HepG2 (cell line): Measurements from ENCODE around the gene XRCC3. TPM values are rescaled to one million over a fixed set of nuclear protein-coding genes. Genes with fewer than 3 reads are reported as not detected.

Experiments used
- ATAC-seq: fragments of 200-7000 bp; cut with Tn5 transposase; 3 replicates; pipeline ENCODE4 v1.9.1; 2020; ENCODE audit warnings: mild to moderate bottlenecking, moderate library complexity
- BruUV-seq: library from RNA; stranded (reverse); fragments of 400-500 nt; replicated peaks from 2 replicates; lab custom pipeline; 2021; lab: Mats Ljungman, UMichigan
- CTCF ChIA-PET: fragments of 300-600 bp; formaldehyde crosslinking; extraction: SDS; loops from one replicate; lab custom pipeline; 2021; ENCODE audit warnings: low total read pairs, inconsistent platforms, low intra/inter-chr PET ratio; lab: Yijun Ruan, JAX
- POLR2A ChIA-PET: fragments of 350-600 bp; sonication (Branson Sonifier 250); formaldehyde crosslinking; loops from one replicate; lab custom pipeline; 2020; ENCODE audit warnings: antibody characterized with exemption, inconsistent platforms; lab: Yijun Ruan, JAX
- DNase-seq: peaks from one replicate; pipeline ENCODE4 v3.0.0-alpha.2; 2015; ENCODE audit warnings: low spot score
- FAIRE-seq: peaks from 3 replicates; lab custom pipeline; 2011; peaks lifted over from hg19 to GRCh38; lab: Jason Lieb, UNC
- H2AFZ ChIP-seq: one replicate; pipeline ENCODE4 v1.6.1; 2011; ENCODE audit warnings: low read length, inconsistent platforms
- H3K27ac ChIP-seq: fragments of 300-600 bp; 3 replicates; pipeline ENCODE4 v1.8.0; 2011; ENCODE audit warnings: mixed run types, mild to moderate bottlenecking, mixed read lengths, low read length, inconsistent platforms; ENCODE audit not compliant: insufficient read depth; ENCODE audit errors: extremely low read length
- H3K27me3 ChIP-seq, 2 experiments: fragments of 200-600 bp in 1 of 2; 2 replicates in 1 of 2; 3 replicates in 1 of 2; pipeline versions ENCODE4 v1.6.0 to v1.8.0; 2011; ENCODE audit warnings: low read length in 2 of 2, mild to moderate bottlenecking in 2 of 2, moderate library complexity in 2 of 2, inconsistent platforms in 1 of 2; ENCODE audit not compliant: insufficient read depth in 2 of 2, control insufficient read depth in 1 of 2
- H3K36me3 ChIP-seq, 2 experiments: fragments of 200-600 bp in 1 of 2; replicated peaks in 1 of 2; 2 replicates in 1 of 2; 3 replicates in 1 of 2; pipeline versions ENCODE4 v1.5.1 to v1.8.0; 2011; ENCODE audit warnings: low read length in 2 of 2, inconsistent platforms in 1 of 2; ENCODE audit not compliant: insufficient read depth in 2 of 2, control insufficient read depth in 1 of 2
- H3K4me1 ChIP-seq: 2 replicates; pipeline ENCODE4 v1.5.1; 2012; ENCODE audit warnings: low read length, inconsistent platforms; ENCODE audit not compliant: insufficient read depth
- H3K4me2 ChIP-seq: 2 replicates; pipeline ENCODE4 v1.6.0; 2011; ENCODE audit warnings: low read depth, low read length, inconsistent platforms
- H3K4me3 ChIP-seq, 3 experiments: fragments of 200-600 bp in 1 of 3; sonication (generic), shearing (Covaris generic) in 1 of 3; replicated peaks in 1 of 3; 2 replicates each; pipeline ENCODE4 v1.5.1; 2011 to 2016; ENCODE audit warnings: low read length in 3 of 3, inconsistent platforms in 2 of 3, low read depth in 2 of 3, mild to moderate bottlenecking in 2 of 3, control low read depth in 1 of 3, mixed read lengths in 1 of 3; ENCODE audit not compliant: insufficient read depth in 1 of 3
- H3K79me2 ChIP-seq: one replicate; pipeline ENCODE4 v1.6.1; 2011; ENCODE audit warnings: low read length, inconsistent platforms; ENCODE audit not compliant: insufficient read depth
- H3K9ac ChIP-seq: 2 replicates; pipeline ENCODE4 v1.6.0; 2011; ENCODE audit warnings: mild to moderate bottlenecking, low read depth, low read length, inconsistent platforms; ENCODE audit not compliant: insufficient read depth
- H3K9me3 ChIP-seq: 2 replicates; pipeline ENCODE4 v1.5.1; 2012; ENCODE audit warnings: mild to moderate bottlenecking, low read length
- H4K20me1 ChIP-seq: 2 replicates; pipeline ENCODE4 v1.6.0; 2011; ENCODE audit warnings: inconsistent platforms, mild to moderate bottlenecking, low read length, moderate library complexity; ENCODE audit not compliant: insufficient read depth
- CHCHD3 ChIP-seq: sonication (generic); formaldehyde crosslinking; IDR thresholded peaks from 2 replicates; pipeline ENCODE4 v1.8.0; 2022; ENCODE audit warnings: mild to moderate bottlenecking, missing genetic modification reagents, moderate library complexity
- KIAA2018 ChIP-seq: sonication (generic); formaldehyde crosslinking; IDR thresholded peaks from 2 replicates; pipeline ENCODE4 v1.5.0; 2020; ENCODE audit warnings: mild to moderate bottlenecking, missing genetic modification reagents, borderline replicate concordance
- LCORL ChIP-seq, 2 experiments: fragments of 450-650 bp in 1 of 2; sonication (generic) in 1 of 2; formaldehyde crosslinking in 1 of 2; IDR thresholded peaks; 2 replicates each; pipeline versions ENCODE4 v1.5.0 to v1.6.1; 2017 to 2020; ENCODE audit warnings: antibody characterized with exemption in 1 of 2, missing genetic modification reagents in 1 of 2
- POLR2A ChIP-seq, 2 experiments: IDR thresholded peaks; 2 replicates each; pipeline ENCODE4 v1.6.1; 2011; ENCODE audit warnings: low read depth in 2 of 2, low read length in 2 of 2, mild to moderate bottlenecking in 1 of 2, moderate library complexity in 1 of 2; ENCODE audit not compliant: insufficient read depth in 1 of 2
- SKI ChIP-seq: fragments of 450-650 bp; IDR thresholded peaks from one replicate; pipeline ENCODE4 v1.6.1; 2018; ENCODE audit warnings: mild to moderate bottlenecking; ENCODE audit not compliant: partially characterized antibody
- ZBTB38 ChIP-seq: sonication (generic); formaldehyde crosslinking; IDR thresholded peaks from 2 replicates; pipeline ENCODE4 v1.5.1; 2020; ENCODE audit warnings: mild to moderate bottlenecking, missing genetic modification reagents
- ZNF792 ChIP-seq: IDR thresholded peaks from 2 replicates; pipeline ENCODE4 v1.6.1; 2016
- WGBS: methylation state at CpG from one replicate; pipeline ENCODE4 v1.1.6; 2017; ENCODE audit warnings: low lambda C conversion rate; 5-methylcytosine and 5-hydroxymethylcytosine counted together
- in situ Hi-C: cut with HindIII; loops from 2 replicates; pipeline ENCODE4 v1.10.0; 2017; ENCODE audit warnings: low pct_unique_long_range_greater_than_20kb; ENCODE audit not compliant: extremely low pct_ligation_motif_present
- intact Hi-C: fragments of 100-400 bp; cut with micrococcal nuclease; formaldehyde crosslinking; loops from one replicate; pipeline ENCODE4 v1.10.0; 2022; ENCODE audit not compliant: unreplicated experiment
- polyA plus RNA-seq, 8 experiments: library from polyadenylated mRNA; depleted of rRNA in 3 of 8; stranded (reverse) in 7 of 8; unstranded in 1 of 8; fragments of >200 nt; fragmentation: Illumina TruSeq in 4 of 8; extraction: Trizol in 4 of 8; gene quantifications; 2 replicates each; pipeline versions ENCODE4 v1.2.1 to v1.2.3, GENCODE V29; 2011 to 2016; ENCODE audit warnings: low read depth in 4 of 8, missing spikeins in 1 of 8, mixed read lengths in 1 of 8; ENCODE audit not compliant: insufficient read depth in 1 of 8
- total RNA-seq, 5 experiments: library from RNA; depleted of rRNA; stranded (reverse); fragments of >200 nt; fragmentation: Illumina TruSeq; extraction: Trizol; gene quantifications; 2 replicates each; pipeline ENCODE4 v1.2.3, GENCODE V29; 2016; ENCODE audit warnings: low read depth in 1 of 5

XRCC3 gene
- total and polyA plus RNA-seq, 2 of the 13 experiments (the other 11 are each of a cell fraction or from before 2014, with no cell fraction given) = 5.4 to 25.8 TPM

- BruUV-seq = no TSS peak
- intact Hi-C loops = no loop called here
- 78% methylated on average over 12 of the region's 18 CpGs for WGBS
- Histone ChIP-seq H4K20me1 (no peaks in the 10 kb centered on the region; the same call in 1 of the 2 replicates), H2AFZ (no peak overlapping the region), H3K4me3 (peak overlapping the region in 1 of 3 experiments; percentile 80; a peak in 1 of 6 replicates), H3K9ac (peak overlapping the region; percentile 84; the same call in 1 of the 2 replicates), H3K27me3 (no peaks in the 10 kb centered on the region; a peak in 1 of 5 replicates), H3K4me2 (peak overlapping the region; percentile 77), H3K9me3 (no peaks in the 10 kb centered on the region), H3K4me1 (peaks cover 36% of the 10 kb centered on the region), H3K36me3 (peaks cover 1 to 12% of the 10 kb centered on the region in 2 experiments; a peak in 3 of 5 replicates), H3K79me2 (peaks cover 30% of the 10 kb centered on the region), H3K27ac (peak overlapping the region; percentile 34)
- DNase-seq (no peak), ATAC-seq (no peak), FAIRE-seq (no peak)
- ChIA-PET POLR2A (no interaction called here), CTCF (no interaction called here)
- in situ Hi-C loops = no loop called here
- TF ChIP-seq ZBTB38 (peak; percentile 64; the same call in 1 of the 2 replicates), KIAA2018 (CRISPR knock-in tag) (no peak), SKI (no peak), POLR2A (IDR thresholded peaks at IDR 0.05; ENCODE audit: insufficient read depth in 1 of 2, low read depth in 2 of 2, low read length in 2 of 2) (0 out of 4 replicates have a peak, but pooled peaks of 1 of the 2 experiments have one; percentile 14), CHCHD3 (CRISPR knock-in tag) (no peak), LCORL (IDR thresholded peaks at IDR 0.05) (no peak), LCORL (CRISPR knock-in tag; IDR thresholded peaks at IDR 0.05) (no peak), ZNF792 (CRISPR knock-in tag) (no peak)
These were observed 1.8 kb downstream of the XRCC3 start for GRCh38 chr14:103713304-103714062.
